Naive thymus-derived CD4-positive, alpha-beta T cell (primary cell): ENCODE results near the gene SLC33A1. TPM values are rescaled to one million over a fixed set of nuclear protein-coding genes. Genes with fewer than 3 reads are reported as not detected.

Source experiments
- ATAC-seq: fragments of 150-1000 bp; cut with Tn5 transposase; 2 replicates; pipeline ENCODE4 v1.10.0; 2021; ENCODE audit warnings: mild to moderate bottlenecking, moderate library complexity
- CTCF ChIA-PET: fragments of 350-600 bp; sonication (Branson Sonifier 250); formaldehyde crosslinking; loops from one replicate; lab custom pipeline; 2021; ENCODE audit warnings: antibody characterized with exemption; lab: Charles Lee
- POLR2A ChIA-PET: fragments of 350-600 bp; sonication (Branson Sonifier 250); formaldehyde crosslinking; loops from one replicate; lab custom pipeline; 2021; ENCODE audit warnings: antibody characterized with exemption, inconsistent platforms; lab: Charles Lee
- DNase-seq, 9 donors: peaks; one replicate each; pipeline versions ENCODE4 v3.0.0 to v3.0.0-alpha.2; 2020 to 2022; ENCODE audit warnings: mixed read lengths in 1 of 9
- H3K27ac ChIP-seq: one replicate; pipeline ENCODE4 v1.7.0; 2013; ENCODE audit warnings: mild to moderate bottlenecking, low read depth, low read length, moderate library complexity
- H3K27me3 ChIP-seq, 2 donors: one replicate each; pipeline ENCODE4 v1.7.0; 2013; ENCODE audit warnings: low read length in 2 of 2, mild to moderate bottlenecking in 2 of 2, moderate library complexity in 2 of 2; ENCODE audit not compliant: control insufficient read depth in 2 of 2, insufficient read depth in 2 of 2
- H3K36me3 ChIP-seq, 3 experiments: 1 replicate in 2 of 3; 2 replicates in 1 of 3; pipeline ENCODE4 v1.7.0; 2013; ENCODE audit warnings: low read length in 3 of 3, mild to moderate bottlenecking in 3 of 3, moderate library complexity in 1 of 3; ENCODE audit not compliant: insufficient read depth in 3 of 3, control insufficient read depth in 2 of 3
- H3K4me1 ChIP-seq, 2 donors: one replicate each; pipeline ENCODE4 v1.7.0; 2013; ENCODE audit warnings: low read length in 2 of 2, mild to moderate bottlenecking in 2 of 2, moderate library complexity in 1 of 2; ENCODE audit not compliant: control insufficient read depth in 2 of 2, insufficient read depth in 2 of 2
- H3K4me3 ChIP-seq: 2 replicates; pipeline ENCODE4 v1.7.0; 2013; ENCODE audit warnings: mild to moderate bottlenecking, low read length
- H3K9me3 ChIP-seq, 3 experiments: 1 replicate in 2 of 3; 2 replicates in 1 of 3; pipeline ENCODE4 v1.7.0; 2013; ENCODE audit warnings: low read length in 3 of 3; ENCODE audit not compliant: control insufficient read depth in 2 of 3
- H3K27ac Mint-ChIP-seq, 9 donors: one replicate each; pipeline ENCODE4 v1.8.0; 2020 to 2022; ENCODE audit warnings: mixed read lengths in 9 of 9, mild to moderate bottlenecking in 8 of 9, moderate library complexity in 5 of 9, inconsistent platforms in 2 of 9
- H3K27me3 Mint-ChIP-seq, 5 donors: one replicate each; pipeline ENCODE4 v1.8.0; 2021 to 2022; ENCODE audit warnings: mixed read lengths in 5 of 5, mild to moderate bottlenecking in 1 of 5
- H3K36me3 Mint-ChIP-seq, 5 donors: one replicate each; pipeline ENCODE4 v1.8.0; 2020 to 2022; ENCODE audit warnings: mixed read lengths in 5 of 5, mild to moderate bottlenecking in 3 of 5, inconsistent platforms in 1 of 5
- H3K4me1 Mint-ChIP-seq, 7 donors: one replicate each; pipeline ENCODE4 v1.8.0; 2020 to 2022; ENCODE audit warnings: mixed read lengths in 7 of 7, mild to moderate bottlenecking in 3 of 7, inconsistent platforms in 1 of 7
- H3K4me3 Mint-ChIP-seq, 10 donors: one replicate each; pipeline ENCODE4 v1.8.0; 2020 to 2022; ENCODE audit warnings: mild to moderate bottlenecking in 10 of 10, mixed read lengths in 10 of 10, moderate library complexity in 6 of 10, inconsistent platforms in 2 of 10
- H3K9me3 Mint-ChIP-seq, 11 donors: one replicate each; pipeline ENCODE4 v1.8.0; 2020 to 2022; ENCODE audit warnings: mixed read lengths in 11 of 11, mild to moderate bottlenecking in 4 of 11, inconsistent platforms in 1 of 11, moderate library complexity in 1 of 11
- intact Hi-C, 2 donors: fragments of 100-400 bp; cut with micrococcal nuclease; formaldehyde crosslinking; loops; one replicate each; pipeline ENCODE4 v1.15.1; 2023
- polyA plus RNA-seq, 2 donors: library from polyadenylated mRNA; unstranded; fragments of 300-500 nt; fragmentation: Illumina TruSeq; gene quantifications; one replicate each; pipeline ENCODE4 v1.2.3, GENCODE V29; 2021
- total RNA-seq, 6 experiments: library from RNA in 5 of 6; stranded (reverse) in 5 of 6; gene quantifications; 1 replicate in 5 of 6; 2 replicates in 1 of 6; pipeline ENCODE4 v1.2.3 and lab custom pipeline; 2021 to 2026

Gene SLC33A1
- total and polyA plus RNA-seq, 7 experiments from 2014 or later: 9.4 to 40.8 (median 21.3) TPM

- POLR2A ChIA-PET: interaction anchor here (0.7 to 2.6 kb wide), 9 partner anchors 25 to 1368 kb away, joined by 3 to 25 read pairs (median 5); partner anchors contain the start of genes CCNL1, GMPS and SLC33A1
Measured at GRCh38 chr3:155805802-155806618, 48.2 kb downstream of the SLC33A1 start, which contains the start of gene C3orf33. C3orf33 (minus strand) TSS chr3:155806278; CDS start chr3:155806252, 26 bp downstream.

GRCh38 chr3:155805204-155805801, 48.9 kb downstream of the SLC33A1 start:
- H3K27ac Mint-ChIP-seq: peak overlapping the region; percentile 71 to 94 (median 81)
- CTCF ChIA-PET: interaction anchor here (0.7 to 2.4 kb wide), 16 partner anchors 9 to 1370 kb away, joined by 3 to 13 read pairs (median 5); partner anchors contain the start of genes GMPS and SLC33A1
- peak overlapping the region; percentile 71 for H3K4me3 ChIP-seq

More at GRCh38 chr3:155805802-155806618, 48.2 kb downstream of the SLC33A1 start, which contains the start of gene C3orf33:
- CTCF ChIA-PET: interaction anchor here (0.6 to 2.4 kb wide), 19 partner anchors 9 to 1369 kb away, joined by 3 to 13 read pairs (median 5); partner anchors contain the start of genes GMPS and SLC33A1
- Mint-ChIP-seq H3K4me1 (peaks cover 8 to 28% (median 17%) of the 10 kb centered on the region in 7 donors), H3K9me3 (no peaks in the 10 kb centered on the region), H3K27ac (peak within 1 kb of the TSS; percentile 71 to 94 (median 82)), H3K4me3 (peak within 1 kb of the TSS; percentile 79 to 91 (median 90)), H3K36me3 (peaks cover 0 to 16% (median 14%) of the 10 kb centered on the region in 5 donors), H3K27me3 (peaks cover 6 to 15% (median 10%) of the 10 kb centered on the region in 5 donors)
- H3K27me3 ChIP-seq: no peaks in the 10 kb centered on the region
- H3K4me3 ChIP-seq: peak within 1 kb of the TSS; percentile 71
- H3K4me1 ChIP-seq: no peaks in the 10 kb centered on the region
- ATAC-seq: peak; percentile 98
- H3K36me3 ChIP-seq: peaks cover 0 to 3% (median 0%) of the 10 kb centered on the region in 3 experiments
- intact Hi-C loops: loop anchor here (1.0 to 10.0 kb wide), 11 partner anchors 21 to 1481 kb away; partner anchors contain the start of genes GMPS (in 2 of the 2), SLC33A1 (in 2 of the 2), DHX36 (in 1 of the 2) and TIPARP (in 1 of the 2)
- no peaks in the 10 kb centered on the region for H3K9me3 ChIP-seq
- peak; percentile 52 to 85 (median 78) for DNase-seq
- H3K27ac ChIP-seq: peak within 1 kb of the TSS; percentile 79

GRCh38 chr3:155804323-155804722, 49.9 kb downstream of the SLC33A1 start:
- H3K4me3 ChIP-seq: no peak overlapping the region
- H3K9me3 ChIP-seq: no peaks in the 10 kb centered on the region
- ATAC-seq (no peak), DNase-seq (no peak)
- Mint-ChIP-seq H3K36me3 (peaks cover 5 to 32% (median 24%) of the 10 kb centered on the region in 5 donors), H3K9me3 (no peaks in the 10 kb centered on the region), H3K27me3 (peaks cover 0 to 12% (median 2%) of the 10 kb centered on the region in 5 donors), H3K27ac (peak overlapping the region in 4 of 9 donors; percentile 9 to 81 (median 69)), H3K4me1 (peaks cover 9 to 42% (median 26%) of the 10 kb centered on the region in 7 donors), H3K4me3 (peak overlapping the region in 7 of 10 donors; percentile 37 to 91 (median 89))
- H3K4me1 ChIP-seq: no peaks in the 10 kb centered on the region
- peaks cover 0 to 3% (median 0%) of the 10 kb centered on the region in 3 experiments for H3K36me3 ChIP-seq
- ChIA-PET CTCF (interaction anchor here (1.0 kb wide), 1 partner anchor 58 kb away, joined by 4 read pairs; no protein-coding TSS in a partner anchor), POLR2A (interaction anchor here (2.6 kb wide), 1 partner anchor 49 kb away, joined by 25 read pairs; the partner anchor contains the start of gene SLC33A1)
- no peaks in the 10 kb centered on the region for H3K27me3 ChIP-seq
- no peak overlapping the region for H3K27ac ChIP-seq
- intact Hi-C loops: loop anchor here (10.0 kb wide), 2 partner anchors 150 to 1480 kb away; partner anchors contain the start of gene DHX36 (in 1 of the 2)

More at GRCh38 chr3:155805204-155805801, 48.9 kb downstream of the SLC33A1 start:
- POLR2A ChIA-PET: interaction anchor here (0.7 to 2.6 kb wide), 8 partner anchors 26 to 1368 kb away, joined by 3 to 25 read pairs (median 6); partner anchors contain the start of genes CCNL1, GMPS and SLC33A1
- no peaks in the 10 kb centered on the region for H3K9me3 ChIP-seq
- Mint-ChIP-seq H3K4me3 (peak overlapping the region; percentile 79 to 91 (median 90)), H3K36me3 (peaks cover 2 to 23% (median 19%) of the 10 kb centered on the region in 5 donors), H3K9me3 (no peaks in the 10 kb centered on the region), H3K27me3 (peaks cover 0 to 15% (median 6%) of the 10 kb centered on the region in 5 donors), H3K4me1 (peaks cover 8 to 33% (median 22%) of the 10 kb centered on the region in 7 donors)
- H3K27ac ChIP-seq: peak overlapping the region; percentile 79
- intact Hi-C loops: loop anchor here (1.0 to 10.0 kb wide), 6 partner anchors 63 to 1481 kb away; partner anchors contain the start of genes DHX36 (in 1 of the 2) and TIPARP (in 1 of the 2)
- no peak for DNase-seq
- H3K27me3 ChIP-seq: no peaks in the 10 kb centered on the region
- no peaks in the 10 kb centered on the region for H3K4me1 ChIP-seq
- H3K36me3 ChIP-seq: peaks cover 0 to 3% (median 0%) of the 10 kb centered on the region in 3 experiments
- peak; percentile 9 for ATAC-seq

- Mint-ChIP-seq H3K4me3 (no peak overlapping the region), H3K36me3 (peaks cover 20 to 71% (median 66%) of the 10 kb centered on the region in 5 donors), H3K4me1 (peaks cover 0 to 27% (median 5%) of the 10 kb centered on the region in 7 donors), H3K27me3 (no peaks in the 10 kb centered on the region), H3K9me3 (peaks cover 0 to 12% (median 8%) of the 10 kb centered on the region in 11 donors), H3K27ac (no peak overlapping the region)
- intact Hi-C loops: no loop called here
- H3K27me3 ChIP-seq: no peaks in the 10 kb centered on the region
- H3K9me3 ChIP-seq: peaks cover 0 to 4% (median 0%) of the 10 kb centered on the region in 3 experiments
- ATAC-seq (no peak), DNase-seq (no peak)
- no peaks in the 10 kb centered on the region for H3K4me1 ChIP-seq
- ChIA-PET CTCF (no interaction called here), POLR2A (no interaction called here)
- H3K4me3 ChIP-seq: no peak overlapping the region
- peaks cover 0 to 15% (median 5%) of the 10 kb centered on the region in 3 experiments for H3K36me3 ChIP-seq
- no peak overlapping the region for H3K27ac ChIP-seq
Measured at GRCh38 chr3:155792532-155792931, 61.7 kb downstream of the SLC33A1 start.

- H3K4me3 Mint-ChIP-seq: no peak overlapping the region
- H3K27ac Mint-ChIP-seq: no peak overlapping the region
- intact Hi-C loops: no loop called here
- H3K4me1 ChIP-seq: no peaks in the 10 kb centered on the region
- H3K9me3 Mint-ChIP-seq: peaks cover 0 to 12% (median 7%) of the 10 kb centered on the region in 11 donors
- no peaks in the 10 kb centered on the region for H3K27me3 ChIP-seq
- peaks cover 0 to 15% (median 5%) of the 10 kb centered on the region in 3 experiments for H3K36me3 ChIP-seq
- H3K36me3 Mint-ChIP-seq: peaks cover 12 to 59% (median 55%) of the 10 kb centered on the region in 5 donors
- H3K4me3 ChIP-seq: no peak overlapping the region
- H3K27ac ChIP-seq: no peak overlapping the region
- peaks cover under 1 to 20% (median 11%) of the 10 kb centered on the region in 7 donors for H3K4me1 Mint-ChIP-seq
- H3K9me3 ChIP-seq: peaks cover 0 to 4% (median 0%) of the 10 kb centered on the region in 3 experiments
- no peaks in the 10 kb centered on the region for H3K27me3 Mint-ChIP-seq
- ATAC-seq (no peak), DNase-seq (no peak)
- ChIA-PET POLR2A (no interaction called here), CTCF (interaction anchor here (1.5 kb wide), 1 partner anchor 15 kb away, joined by 4 read pairs; the partner anchor contains the start of gene C3orf33)
Measured at GRCh38 chr3:155791190-155791589, 63.0 kb downstream of the SLC33A1 start.
